GM18909 (cell line): ENCODE data around the gene NLRP6.
"Not testable (repeated sequence)": the region's sequence is repeated elsewhere in the genome, so short reads cannot be mapped to it uniquely, and the experiment has no call there.

Experiments
- ATAC-seq: cut with Tn5 transposase; IDR thresholded peaks from one replicate; pipeline ENCODE4 v1.9.1; 2021; ENCODE audit warnings: mild to moderate bottlenecking; ENCODE audit not compliant: unreplicated experiment, poor library complexity

The NLRP6 gene

GRCh38 chr11:317668-318404, 39.6 kb downstream of the NLRP6 start:
- peak; percentile 3 for ATAC-seq

GRCh38 chr11:318405-319120, 40.4 kb downstream of the NLRP6 start:
- ATAC-seq: peak; percentile 45

- peak; percentile 18 for ATAC-seq
Measured at GRCh38 chr11:319121-319887, 41.1 kb downstream of the NLRP6 start.

- not testable (repeated sequence) for ATAC-seq
Measured at GRCh38 chr11:319888-320273, 41.7 kb downstream of the NLRP6 start.

- no peak for ATAC-seq
Measured at GRCh38 chr11:324156-324555, 45.9 kb downstream of the NLRP6 start.

GRCh38 chr11:324593-325517, 46.6 kb downstream of the NLRP6 start:
- ATAC-seq: not testable (repeated sequence)

GRCh38 chr11:325796-326591, 47.8 kb downstream of the NLRP6 start:
- ATAC-seq: no peak

GRCh38 chr11:326592-326841, 48.3 kb downstream of the NLRP6 start:
- no peak for ATAC-seq

GRCh38 chr11:326842-327580, 48.8 kb downstream of the NLRP6 start:
- peak; percentile 64 for ATAC-seq

GRCh38 chr11:327581-327923, 49.3 kb downstream of the NLRP6 start:
- no peak for ATAC-seq

- no peak for ATAC-seq
Measured at GRCh38 chr11:328012-328411, 49.8 kb downstream of the NLRP6 start.

GRCh38 chr11:328516-329100, 50.4 kb downstream of the NLRP6 start:
- ATAC-seq: not testable (repeated sequence)

GRCh38 chr11:329886-330253, 51.7 kb downstream of the NLRP6 start:
- ATAC-seq: no peak

GRCh38 chr11:330307-330693, 52.1 kb downstream of the NLRP6 start:
- ATAC-seq: no peak

- ATAC-seq: no peak
Measured at GRCh38 chr11:330694-331357, 52.6 kb downstream of the NLRP6 start.

GRCh38 chr11:331358-332060, 53.3 kb downstream of the NLRP6 start:
- ATAC-seq: no peak

- no peak for ATAC-seq
Measured at GRCh38 chr11:332651-333480, 54.7 kb downstream of the NLRP6 start.
